ENCODE measurements around the gene CPAMD8. TPM values are rescaled to one million over a fixed set of nuclear protein-coding genes. Genes with fewer than 3 reads are reported as not detected.

The CPAMD8 gene
- total and polyA plus RNA-seq, 2 of the 8 experiments (the other 6 are each of a cell fraction or from before 2014, with no cell fraction given): 6.1 to 9.2 TPM

DNA sequence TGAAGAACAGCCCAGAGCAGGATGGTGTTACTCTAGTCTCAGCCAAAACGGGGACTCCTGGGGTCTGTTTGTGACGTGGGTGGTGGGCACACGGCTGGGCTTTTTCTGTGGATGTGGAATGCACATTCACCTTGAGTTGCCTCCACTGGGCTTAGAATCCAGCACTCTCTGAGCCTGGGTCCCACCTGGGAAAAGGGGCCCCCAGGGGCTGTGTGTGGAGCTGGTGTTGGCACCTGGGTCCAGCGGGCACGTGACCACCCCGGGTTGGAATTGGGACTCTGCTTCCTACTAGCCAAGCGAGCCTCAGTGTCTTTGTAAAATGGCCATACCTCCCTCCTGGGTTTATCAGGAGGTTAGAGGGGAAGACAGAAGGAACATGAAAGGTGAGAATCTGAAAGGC is 167.0 kb downstream of the CPAMD8 start:
- Histone ChIP-seq H4K5ac (ENCODE audit: insufficient read length, low read depth, low read length) (no peak overlapping the region), H3K4me3 (ENCODE audit: extremely low read depth in 1 of 4, insufficient read depth in 2 of 4, low read depth in 3 of 4, low read length in 4 of 4) (no peak overlapping the region), H3K4ac (replicated peaks; ENCODE audit: insufficient read length, low read depth, low read length) (no peak overlapping the region), H2BK15ac (ENCODE audit: low read length) (no peak overlapping the region), H2BK120ac (replicated peaks; ENCODE audit: low read depth, low read length) (no peak overlapping the region), H3K36me3 (ENCODE audit: control insufficient read depth in 2 of 4, insufficient read depth in 4 of 4, low read length in 3 of 4) (peaks cover 11 to 33% (median 21%) of the 10 kb centered on the region in 4 experiments; a peak in 7 of 8 replicates), H3K27ac (ENCODE audit: low read depth, low read length) (no peak overlapping the region), H4K91ac (replicated peaks; ENCODE audit: insufficient read length, low read length) (no peak overlapping the region), H3K18ac (ENCODE audit: extremely low read depth, low read length) (no peak overlapping the region), H3K4me2 (ENCODE audit: insufficient read depth in 1 of 2, low read depth in 2 of 2, low read length in 2 of 2) (no peak overlapping the region), H3K14ac (ENCODE audit: insufficient read length) (no peak overlapping the region), H3K79me1 (ENCODE audit: low read depth, low read length) (0 out of 2 replicates have a peak, but pooled peaks cover 2% of the 10 kb centered on the region), H3K4me1 (replicated peaks in 1 of 4; ENCODE audit: control insufficient read depth in 3 of 4, insufficient read depth in 4 of 4, low read length in 3 of 4) (no peaks in the 10 kb centered on the region), H3K23ac (ENCODE audit: insufficient read length) (no peak overlapping the region), H2BK12ac (ENCODE audit: low read depth, low read length) (no peak overlapping the region), H2BK5ac (ENCODE audit: low read depth, low read length) (no peak overlapping the region; the same call in 1 of the 2 replicates), H4K20me1 (replicated peaks in 1 of 2; ENCODE audit: control insufficient read depth in 1 of 2, insufficient read depth in 2 of 2, low read length in 2 of 2) (peaks cover 0 to 2% of the 10 kb centered on the region in 2 experiments), H3K23me2 (ENCODE audit: low read depth, low read length) (0 out of 2 replicates have a peak, but pooled peaks cover 1% of the 10 kb centered on the region), H4K8ac (ENCODE audit: extremely low read depth, insufficient read depth, low read length) (no peak overlapping the region), H3K56ac (replicated peaks; ENCODE audit: insufficient read length, low read depth, low read length) (no peak overlapping the region), H2BK20ac (ENCODE audit: low read length) (no peak overlapping the region), H2AFZ (ENCODE audit: low read length) (no peak overlapping the region), H3K9me3 (ENCODE audit: insufficient read depth in 2 of 2, low read depth in 1 of 2, low read length in 1 of 2) (no peaks in the 10 kb centered on the region), H3K27me3 (replicated peaks in 1 of 4; ENCODE audit: control insufficient read depth in 3 of 4, extremely low read depth in 1 of 4, insufficient read depth in 3 of 4, low read length in 3 of 4) (no peaks in the 10 kb centered on the region), H2AK5ac (ENCODE audit: low read depth, low read length) (no peak overlapping the region), H3K79me2 (ENCODE audit: control insufficient read depth in 1 of 2, insufficient read depth in 2 of 2, low read length in 2 of 2) (no peaks in the 10 kb centered on the region), H3K9ac (replicated peaks in 1 of 4; ENCODE audit: extremely low read depth in 1 of 4, low read depth in 3 of 4, low read length in 3 of 4) (no peak overlapping the region)
- FAIRE-seq (no peak), DNase-seq (ENCODE audit: low read depth in 1 of 2, low spot score in 2 of 2) (no peak)
- WGBS, 2 experiments (ENCODE audit: extremely low coverage in 1 of 2, insufficient coverage in 1 of 2, insufficient read length in 1 of 2, insufficient replicate concordance in 2 of 2, low coverage in 1 of 2, low lambda C conversion rate in 2 of 2, missing lambda C conversion rate in 1 of 2): 90% methylated on average over 7 of the region's 7 CpGs; no CpG with 5 or more reads in 1 of the 2 experiments
- ChIA-PET POLR2A (ENCODE audit: partially characterized antibody) (interaction anchor here (0.8 to 1.7 kb wide), 6 partner anchors 9 to 86 kb away, joined by 3 to 6 read pairs (median 4); partner anchors contain the start of gene F2RL3), CTCF (ENCODE audit: partially characterized antibody) (interaction anchor here (1.0 to 3.0 kb wide), 2 partner anchors 11 to 87 kb away, joined by 4 to 7 read pairs; no protein-coding TSS in a partner anchor)
- TF ChIP-seq, protein P1, sequence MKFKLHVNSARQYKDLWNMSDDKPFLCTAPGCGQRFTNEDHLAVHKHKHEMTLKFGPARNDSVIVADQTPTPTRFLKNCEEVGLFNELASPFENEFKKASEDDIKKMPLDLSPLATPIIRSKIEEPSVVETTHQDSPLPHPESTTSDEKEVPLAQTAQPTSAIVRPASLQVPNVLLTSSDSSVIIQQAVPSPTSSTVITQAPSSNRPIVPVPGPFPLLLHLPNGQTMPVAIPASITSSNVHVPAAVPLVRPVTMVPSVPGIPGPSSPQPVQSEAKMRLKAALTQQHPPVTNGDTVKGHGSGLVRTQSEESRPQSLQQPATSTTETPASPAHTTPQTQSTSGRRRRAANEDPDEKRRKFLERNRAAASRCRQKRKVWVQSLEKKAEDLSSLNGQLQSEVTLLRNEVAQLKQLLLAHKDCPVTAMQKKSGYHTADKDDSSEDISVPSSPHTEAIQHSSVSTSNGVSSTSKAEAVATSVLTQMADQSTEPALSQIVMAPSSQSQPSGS (IDR thresholded peaks at IDR 0.05; ENCODE audit: low read length): no peak
- no peak for TF ChIP-seq EZH2 (IDR thresholded peaks at IDR 0.05; ENCODE audit: low read depth, low read length, severe bottlenecking)
- TF ChIP-seq EP300 (IDR thresholded peaks at IDR 0.05; ENCODE audit: borderline replicate concordance in 1 of 2, low read depth in 2 of 2, low read length in 2 of 2): no peak
- TF ChIP-seq KDM1A (IDR thresholded peaks at IDR 0.05; ENCODE audit: borderline replicate concordance, low read length): no peak
- no peak for TF ChIP-seq JUND (IDR thresholded peaks at IDR 0.05; ENCODE audit: low read length)
- no peak for TF ChIP-seq BRCA1 (IDR thresholded peaks at IDR 0.05; ENCODE audit: low read depth, low read length)
- no peak for TF ChIP-seq HDAC6 (IDR thresholded peaks at IDR 0.05; ENCODE audit: low read depth, low read length)
- no peak for TF ChIP-seq SIN3A (conservative IDR thresholded peaks at IDR 0.05 in 1 of 2, IDR thresholded peaks at IDR 0.05 in 1 of 2; ENCODE audit: low read depth in 1 of 2, low read length in 2 of 2)
- TF ChIP-seq SIRT6 (IDR thresholded peaks at IDR 0.05; ENCODE audit: low read length): no peak

Data from H1 (cell line).